Measurements from ENCODE around the gene TPD52L1.
A peak's percentile ranks its signal among the peaks of the same experiment; 100 is the strongest.
"Not testable (repeated sequence)": the region's sequence is repeated elsewhere in the genome, so short reads cannot be mapped to it uniquely, and the experiment has no call there.

Gene TPD52L1

GRCh38 chr6:125280370-125281035 lies 126.9 kb downstream of the TPD52L1 start:
- DNase-seq = not testable (repeated sequence)

GRCh38 chr6:125282470-125282869 lies 128.9 kb downstream of the TPD52L1 start:
- not testable (repeated sequence) for DNase-seq

GRCh38 chr6:125285353-125285752 lies 131.8 kb downstream of the TPD52L1 start:
- DNase-seq = no peak

GRCh38 chr6:125285936-125286335 lies 132.4 kb downstream of the TPD52L1 start:
- DNase-seq = no peak

- DNase-seq = no peak
These were observed 134.1 kb downstream of the TPD52L1 start for GRCh38 chr6:125287718-125288117.

- DNase-seq = no peak
These were observed 140.0 kb downstream of the TPD52L1 start for GRCh38 chr6:125293587-125293986.

- DNase-seq = no peak
These were observed 140.5 kb downstream of the TPD52L1 start for GRCh38 chr6:125294036-125294435.

- no peak for DNase-seq
These were observed 141.4 kb downstream of the TPD52L1 start for GRCh38 chr6:125294925-125295324.

GRCh38 chr6:125296471-125296870 lies 142.9 kb downstream of the TPD52L1 start:
- DNase-seq = no peak

GRCh38 chr6:125299257-125299656 lies 145.7 kb downstream of the TPD52L1 start:
- no peak for DNase-seq

GRCh38 chr6:125300992-125301434 lies 147.4 kb downstream of the TPD52L1 start:
- no peak for DNase-seq

- DNase-seq = peak; percentile 42
These were observed 148.1 kb downstream of the TPD52L1 start, which contains the start of gene HDDC2 for GRCh38 chr6:125301435-125302391. Gene HDDC2, minus strand, starts transcription at chr6:125301967. Its CDS starts 35 bp downstream, at chr6:125301932.

GRCh38 chr6:125302840-125303511 lies 149.4 kb downstream of the TPD52L1 start:
- DNase-seq = no peak

- DNase-seq = no peak
These were observed 149.9 kb downstream of the TPD52L1 start for GRCh38 chr6:125303512-125303854.

GRCh38 chr6:125304970-125305660 lies 151.5 kb downstream of the TPD52L1 start:
- no peak for DNase-seq

- DNase-seq = no peak
These were observed 153.2 kb downstream of the TPD52L1 start for GRCh38 chr6:125306756-125307149.

- no peak for DNase-seq
These were observed 153.7 kb downstream of the TPD52L1 start for GRCh38 chr6:125307150-125307838.

GRCh38 chr6:125307964-125308615 lies 154.5 kb downstream of the TPD52L1 start:
- no peak for DNase-seq

GRCh38 chr6:125310994-125311649 lies 157.5 kb downstream of the TPD52L1 start:
- no peak for DNase-seq

- DNase-seq = no peak
These were observed 158.9 kb downstream of the TPD52L1 start for GRCh38 chr6:125312478-125312877.

- no peak for DNase-seq
These were observed 159.4 kb downstream of the TPD52L1 start for GRCh38 chr6:125312950-125313349.

Data from stimulated activated naive CD4-positive, alpha-beta T cell treated with Interleukin-2 at 50 U/mL for 16 hours (primary cell).